Cardiac muscle cell (in vitro differentiated cells and primary cell): ENCODE results near the gene APBA2. TPM values are rescaled to one million over a fixed set of nuclear protein-coding genes. Genes with fewer than 3 reads are reported as not detected.

Source experiments
- DNase-seq, 2 donors: peaks; one replicate each; pipeline versions ENCODE4 v3.0.0 to v3.0.0-alpha.2; 2010 to 2017; ENCODE audit warnings: low read depth in 1 of 2, low spot score in 1 of 2
- H3K27ac ChIP-seq: fragments of 200-600 bp; sonication (generic); 2 replicates; pipeline ENCODE4 v1.5.1; 2016
- H3K27me3 ChIP-seq: fragments of 200-600 bp; sonication (generic); 2 replicates; pipeline ENCODE4 v1.6.0; 2016; ENCODE audit warnings: control low read depth
- H3K36me3 ChIP-seq: fragments of 200-600 bp; sonication (generic); 2 replicates; pipeline ENCODE4 v1.5.1; 2016; ENCODE audit warnings: control low read depth
- H3K4me1 ChIP-seq: fragments of 200-600 bp; sonication (generic); 2 replicates; pipeline ENCODE4 v1.8.1; 2017; ENCODE audit warnings: low read depth, mild to moderate bottlenecking, mixed run types
- H3K4me3 ChIP-seq: fragments of 200-600 bp; sonication (generic); 2 replicates; pipeline ENCODE4 v1.5.1; 2016; ENCODE audit warnings: mild to moderate bottlenecking
- H3K9me3 ChIP-seq: fragments of 200-600 bp; sonication (generic); 2 replicates; pipeline ENCODE4 v1.5.1; 2017; ENCODE audit warnings: low read depth, mild to moderate bottlenecking, control low read depth
- CTCF ChIP-seq: IDR thresholded peaks from 2 replicates; pipeline ENCODE4 v1.5.1; 2012; ENCODE audit warnings: low read depth, mild to moderate bottlenecking, low read length
- polyA plus RNA-seq: library from polyadenylated mRNA; unstranded; fragments of >200 nt; fragmentation: Nextera tagmentation; extraction: Ambion mirVana; gene quantifications from 2 replicates; pipeline ENCODE4 v1.2.1, GENCODE V29; 2016
- total RNA-seq: library from RNA; depleted of rRNA; stranded (reverse); fragments of >200 nt; gene quantifications from 2 replicates; pipeline ENCODE4 v1.2.3, GENCODE V29; 2016

The APBA2 gene
- total and polyA plus RNA-seq, 2 experiments from 2014 or later = 20.5 to 33.2 TPM

- no peaks in the 10 kb centered on the region for H3K36me3 ChIP-seq
- no peaks in the 10 kb centered on the region for H3K9me3 ChIP-seq
- H3K4me3 ChIP-seq = no peak overlapping the region
- H3K27me3 ChIP-seq = no peaks in the 10 kb centered on the region
- no peak for DNase-seq
- H3K4me1 ChIP-seq = no peaks in the 10 kb centered on the region
- no peak overlapping the region for H3K27ac ChIP-seq
- no peak for TF ChIP-seq CTCF
Measured at GRCh38 chr15:28932361-28932760, 46.6 kb downstream of the APBA2 start.

- no peaks in the 10 kb centered on the region for H3K4me1 ChIP-seq
- H3K9me3 ChIP-seq = no peaks in the 10 kb centered on the region
- H3K27ac ChIP-seq = no peak overlapping the region
- no peaks in the 10 kb centered on the region for H3K36me3 ChIP-seq
- no peak overlapping the region for H3K4me3 ChIP-seq
- H3K27me3 ChIP-seq = no peaks in the 10 kb centered on the region
- TF ChIP-seq CTCF = no peak
- DNase-seq = peak in 1 of 2 donors; percentile 70
Measured at GRCh38 chr15:28933710-28934445, 48.1 kb downstream of the APBA2 start.

GRCh38 chr15:28934645-28935044 is 48.9 kb downstream of the APBA2 start:
- no peak for TF ChIP-seq CTCF
- H3K27ac ChIP-seq = no peak overlapping the region
- no peaks in the 10 kb centered on the region for H3K9me3 ChIP-seq
- no peaks in the 10 kb centered on the region for H3K27me3 ChIP-seq
- no peak overlapping the region for H3K4me3 ChIP-seq
- H3K4me1 ChIP-seq = no peaks in the 10 kb centered on the region
- H3K36me3 ChIP-seq = no peaks in the 10 kb centered on the region
- DNase-seq = no peak

- DNase-seq = peak in 1 of 2 donors; percentile 55
- TF ChIP-seq CTCF = peak; percentile 42
- no peaks in the 10 kb centered on the region for H3K27me3 ChIP-seq
- no peaks in the 10 kb centered on the region for H3K36me3 ChIP-seq
- H3K4me1 ChIP-seq = no peaks in the 10 kb centered on the region
- H3K27ac ChIP-seq = no peak overlapping the region
- H3K4me3 ChIP-seq = no peak overlapping the region
- H3K9me3 ChIP-seq = no peaks in the 10 kb centered on the region
Measured at GRCh38 chr15:28935316-28935715, 49.5 kb downstream of the APBA2 start.

- Histone ChIP-seq H3K36me3 (no peaks in the 10 kb centered on the region), H3K4me1 (no peaks in the 10 kb centered on the region), H3K27me3 (no peaks in the 10 kb centered on the region), H3K27ac (no peak overlapping the region), H3K4me3 (no peak overlapping the region), H3K9me3 (no peaks in the 10 kb centered on the region)
- no peak for TF ChIP-seq CTCF
- no peak for DNase-seq
Measured at GRCh38 chr15:28936081-28936480, 50.3 kb downstream of the APBA2 start.
